Spinal cord (tissue), 10 donors: ENCODE measurements around the gene MISP3. TPM values are rescaled to one million over a fixed set of nuclear protein-coding genes. Genes with fewer than 3 reads are reported as not detected.
"Not testable (repeated sequence)": the region's sequence is repeated elsewhere in the genome, so short reads cannot be mapped to it uniquely, and the experiment has no call there.

Experiments
- DNase-seq, 6 donors: peaks; one replicate each; pipeline versions ENCODE4 v3.0.0 to v3.0.0-alpha.2; 2013 to 2015; ENCODE audit warnings: low spot score in 6 of 6, low read depth in 4 of 6
- H3K27ac ChIP-seq: one replicate; pipeline ENCODE4 v1.5.1; 2013; ENCODE audit warnings: low read depth, low read length, control low read depth
- H3K27me3 ChIP-seq: one replicate; pipeline ENCODE4 v1.6.1; 2013; ENCODE audit warnings: low read length; ENCODE audit not compliant: control insufficient read depth, insufficient read depth
- H3K36me3 ChIP-seq: one replicate; pipeline ENCODE4 v1.6.1; 2013; ENCODE audit warnings: low read length; ENCODE audit not compliant: control insufficient read depth, insufficient read depth
- H3K4me1 ChIP-seq: one replicate; pipeline ENCODE4 v1.6.1; 2013; ENCODE audit warnings: low read length; ENCODE audit not compliant: control insufficient read depth, insufficient read depth
- H3K4me3 ChIP-seq: one replicate; pipeline ENCODE4 v1.5.1; 2013; ENCODE audit warnings: low read depth, low read length, control low read depth
- H3K9me3 ChIP-seq: one replicate; pipeline ENCODE4 v1.6.1; 2013; ENCODE audit warnings: low read length; ENCODE audit not compliant: control insufficient read depth, insufficient read depth
- WGBS: methylation state at CpG from one replicate; pipeline ENCODE4 v1.1.5; 2013; ENCODE audit warnings: missing lambda C conversion rate; ENCODE audit not compliant: insufficient coverage; 5-methylcytosine and 5-hydroxymethylcytosine counted together
- long read RNA-seq, 4 donors: transcript quantifications; one replicate each; lab custom pipeline, GENCODE V29; 2026
- polyA plus RNA-seq, 2 donors: library from polyadenylated mRNA; unstranded; fragments of 120-200 nt; gene quantifications; one replicate each; pipeline ENCODE4 v1.2.1, GENCODE V29; 2013; ENCODE audit not compliant: insufficient read length in 2 of 2
- total RNA-seq, 2 donors: library from RNA; depleted of rRNA in 1 of 2; stranded (reverse); fragments of 120-200 nt in 1 of 2; fragments of >200 nt in 1 of 2; gene quantifications; one replicate each; pipeline versions ENCODE4 v1.2.3 to v1.2.4, GENCODE V29; 2013 to 2014
- donor health status: healthy.

The MISP3 gene
- total RNA-seq (1 to 10 TPM; 1.2 to 5.2 TPM), polyA plus RNA-seq (10 to 100 TPM; 10.9 to 12.4 TPM)
- long read RNA-seq, donor 1, transcript MISP3-202 (3 exons, 1,535 nt): major isoform, 10 of 20 reads
- long read RNA-seq, donor 1, transcript MISP3-204 (1 exons, 2,187 nt): minor isoform, 8 of 20 reads
- long read RNA-seq, donor 1, partial matches to known transcripts: 0 of 20 reads
- long read RNA-seq, donor 1, other reads (novel, unspliced or antisense): 0 of 20 reads
- long read RNA-seq, donor 2, transcript MISP3-202 (3 exons, 1,535 nt): major isoform, 5 of 28 reads
- long read RNA-seq, donor 2, partial matches to known transcripts: 19 of 28 reads
- long read RNA-seq, donor 2, other reads (novel, unspliced or antisense): 0 of 28 reads
- long read RNA-seq, donor 3, transcript MISP3-202 (3 exons, 1,535 nt): major isoform, 5 of 6 reads
- long read RNA-seq, donor 3, partial matches to known transcripts: 0 of 6 reads
- long read RNA-seq, donor 3, other reads (novel, unspliced or antisense): 0 of 6 reads
- long read RNA-seq, donor 4, transcript MISP3-204 (1 exons, 2,187 nt): major isoform, 7 of 10 reads
- long read RNA-seq, donor 4, partial matches to known transcripts: 0 of 10 reads
- long read RNA-seq, donor 4, other reads (novel, unspliced or antisense): 0 of 10 reads

DNA sequence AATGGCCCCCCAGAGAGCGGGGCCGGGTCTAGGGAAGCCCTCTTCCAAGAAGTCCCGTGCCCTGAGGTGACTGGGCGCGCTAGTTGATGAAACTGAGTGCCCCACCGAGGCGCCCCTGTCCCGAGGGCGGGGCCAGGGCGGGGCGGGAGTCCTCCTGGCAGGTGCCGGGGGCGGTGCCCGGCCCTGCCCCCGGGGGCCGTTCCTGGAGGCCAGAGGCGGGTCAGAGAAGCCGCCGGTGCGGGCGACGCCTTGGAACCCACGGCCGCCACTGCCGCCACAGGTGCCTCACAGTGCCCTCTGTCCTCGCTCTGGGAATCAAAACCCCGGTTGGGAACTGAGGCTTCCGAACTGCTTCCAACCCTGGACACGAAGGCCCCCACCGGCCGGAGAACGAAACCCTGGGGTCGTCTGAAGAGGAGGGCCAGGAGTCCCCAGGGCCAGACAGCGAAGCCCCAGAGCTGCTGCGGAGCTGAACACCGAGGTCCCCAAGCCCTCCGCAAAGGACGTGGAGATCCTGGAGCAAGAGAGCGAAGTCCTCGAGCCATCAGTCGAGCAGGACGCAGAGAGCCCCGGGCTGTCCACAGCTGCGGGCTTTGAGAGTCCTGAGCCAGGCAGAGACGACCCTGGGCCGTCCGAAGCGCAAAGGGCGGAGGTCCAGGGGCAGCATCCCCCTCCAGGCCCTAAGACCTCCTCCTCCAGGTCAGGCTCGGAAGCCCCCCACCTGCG lies at the start of gene MISP3:
Gene MISP3, plus strand, starts transcription at position 252 of the 726 bp plus-strand sequence. CDS start 524 bp downstream, outside the sequence.
- H3K4me1 ChIP-seq: peaks cover 39% of the 10 kb centered on the region
- peaks cover 4% of the 10 kb centered on the region for H3K36me3 ChIP-seq
- no peaks in the 10 kb centered on the region for H3K9me3 ChIP-seq
- 1% methylated on average over 51 of the region's 51 CpGs for WGBS
- H3K27me3 ChIP-seq: peaks cover 2% of the 10 kb centered on the region
- H3K27ac ChIP-seq: peak within 1 kb of the TSS; percentile 89
- peak within 1 kb of the TSS; percentile 70 for H3K4me3 ChIP-seq
- DNase-seq: peak in 2 of 6 donors; percentile 25 to 43

DNA sequence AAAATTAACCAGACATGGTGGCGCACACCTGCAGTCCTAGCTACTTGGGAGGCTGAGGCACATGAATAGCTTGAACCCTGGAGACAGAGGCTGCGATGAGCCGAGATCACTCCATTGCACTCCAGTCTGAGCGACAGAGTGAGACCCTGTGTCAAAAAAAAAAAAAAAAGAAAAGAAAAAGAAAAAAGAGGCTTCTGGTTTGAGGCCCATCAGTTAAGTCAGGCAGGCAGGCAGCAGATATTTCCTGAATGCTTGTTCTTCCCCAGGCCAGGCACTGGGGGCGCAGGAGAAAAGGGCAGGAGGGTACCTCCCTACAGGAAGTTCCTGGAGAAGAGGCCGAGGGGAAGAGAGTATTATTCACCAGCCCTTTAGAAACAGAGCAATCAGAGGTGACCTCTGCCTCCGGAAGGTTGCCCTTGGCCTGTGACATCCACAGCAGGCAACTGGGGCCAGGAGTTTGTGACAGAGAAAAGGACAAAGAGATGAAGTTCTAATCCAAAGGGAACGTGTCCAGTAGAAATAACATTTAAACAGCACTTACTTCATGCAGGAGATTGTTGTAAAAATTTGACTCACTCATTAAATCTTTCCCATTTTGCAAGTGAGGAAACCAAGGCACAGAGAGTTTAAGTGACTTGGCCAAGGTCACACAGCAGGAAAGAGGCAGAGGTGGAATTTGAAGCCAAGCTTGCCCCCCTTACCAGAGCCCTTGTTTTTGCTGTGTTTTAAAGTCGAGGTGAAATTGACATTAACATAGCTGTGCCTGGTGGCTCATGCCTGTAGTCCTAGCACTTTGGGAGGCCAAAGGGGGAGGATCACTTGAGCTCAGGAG lies 49.0 kb upstream of the MISP3 start:
- Histone ChIP-seq H3K4me1 (peaks cover 3% of the 10 kb centered on the region), H3K9me3 (no peaks in the 10 kb centered on the region), H3K4me3 (no peak overlapping the region), H3K27ac (no peak overlapping the region), H3K36me3 (no peaks in the 10 kb centered on the region), H3K27me3 (peaks cover 4% of the 10 kb centered on the region)
- DNase-seq: peak in 1 of 6 donors; percentile 25
- WGBS: 59% methylated on average over 6 of the region's 9 CpGs

DNA sequence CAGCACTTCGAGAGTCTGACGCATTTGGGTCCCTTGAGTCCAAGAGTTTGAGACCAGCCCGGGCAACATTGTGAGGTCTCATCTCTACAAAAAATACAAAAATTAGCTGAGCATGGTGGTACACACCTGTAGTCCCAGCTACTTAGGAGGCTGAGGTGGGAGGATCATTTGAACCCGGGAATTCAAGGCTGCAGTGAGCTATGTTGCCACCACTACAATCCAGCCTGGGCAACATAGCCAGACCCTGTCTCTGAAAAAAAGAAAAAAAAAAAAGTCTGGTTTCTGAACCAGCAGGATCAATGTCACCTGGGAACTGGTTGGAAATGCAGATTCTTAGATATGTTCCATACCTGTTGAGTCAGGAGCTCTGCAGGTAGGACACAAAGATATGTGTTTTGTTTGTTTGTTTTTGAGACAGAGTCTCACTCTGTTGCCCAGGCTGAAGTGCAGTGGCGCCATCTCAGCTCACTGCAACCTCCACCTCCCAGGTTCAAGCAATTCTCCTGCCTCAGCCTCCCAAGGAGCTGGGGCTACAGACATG lies 45.9 kb upstream of the MISP3 start:
- not testable (repeated sequence) for H3K4me3 ChIP-seq, H3K9me3 ChIP-seq, H3K27ac ChIP-seq, H3K4me1 ChIP-seq, DNase-seq, H3K36me3 ChIP-seq
- peaks cover 14% of the 10 kb centered on the region for H3K27me3 ChIP-seq
- WGBS: 83% methylated on average over 2 of the region's 5 CpGs

DNA sequence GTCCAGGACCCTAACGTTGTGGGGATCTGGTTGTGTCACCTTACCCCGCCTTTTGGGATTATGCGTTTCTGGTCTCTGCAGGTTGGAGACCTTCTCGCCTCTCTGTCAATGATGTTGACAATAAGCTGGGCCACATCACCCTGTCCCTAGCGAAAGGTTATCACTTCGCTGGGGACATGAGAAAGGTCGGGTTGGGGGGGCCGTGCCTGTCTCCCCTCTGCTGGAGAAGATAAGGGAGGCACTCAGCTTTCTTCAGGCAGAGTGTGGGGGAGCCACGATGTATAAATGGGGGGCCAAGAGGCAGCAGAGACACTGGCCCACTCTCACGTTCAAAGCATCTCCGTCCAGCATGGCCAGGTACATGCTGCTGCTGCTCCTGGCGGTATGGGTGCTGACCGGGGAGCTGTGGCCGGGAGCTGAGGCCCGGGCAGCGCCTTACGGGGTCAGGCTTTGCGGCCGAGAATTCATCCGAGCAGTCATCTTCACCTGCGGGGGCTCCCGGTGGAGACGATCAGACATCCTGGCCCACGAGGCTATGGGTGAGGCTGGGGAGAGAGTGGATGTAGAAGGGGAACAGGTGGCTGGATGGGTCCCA lies 44.6 kb upstream of the MISP3 start, which contains the start of gene RLN3:
Gene RLN3, plus strand, starts transcription at position 293 of the 595 bp plus-strand sequence. Its CDS starts 57 bp downstream, at position 350.
- Histone ChIP-seq H3K27ac (no peak within 1 kb of the TSS), H3K27me3 (peaks cover 14% of the 10 kb centered on the region), H3K36me3 (no peaks in the 10 kb centered on the region), H3K4me3 (no peak within 1 kb of the TSS), H3K9me3 (no peaks in the 10 kb centered on the region), H3K4me1 (peaks cover 20% of the 10 kb centered on the region)
- 67% methylated on average over 24 of the region's 24 CpGs for WGBS
- no peak for DNase-seq

DNA sequence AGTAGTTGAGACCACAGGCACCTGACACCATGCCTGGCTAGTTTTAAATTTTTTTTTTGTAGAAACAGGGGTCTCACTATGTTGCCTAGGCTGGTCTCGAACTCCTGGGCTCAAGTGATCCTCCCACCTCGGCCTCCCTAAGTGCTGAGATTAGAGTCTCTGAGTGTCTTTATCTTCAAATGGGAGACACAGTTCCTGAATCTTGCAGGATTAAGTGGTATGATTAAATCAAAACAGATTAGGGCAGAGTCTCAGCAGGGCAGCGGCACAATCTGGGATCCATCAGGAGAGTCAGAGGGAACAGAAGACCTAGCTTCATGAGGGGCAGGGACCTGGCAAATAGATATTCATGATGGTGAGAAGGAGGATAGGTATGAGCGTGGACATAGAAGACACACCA lies 43.7 kb upstream of the MISP3 start:
- no peak for DNase-seq
- WGBS: 86% methylated on average over 4 of the region's 4 CpGs
- no peaks in the 10 kb centered on the region for H3K9me3 ChIP-seq
- no peak overlapping the region for H3K27ac ChIP-seq
- H3K27me3 ChIP-seq: peaks cover 14% of the 10 kb centered on the region
- peaks cover 17% of the 10 kb centered on the region for H3K4me1 ChIP-seq
- no peaks in the 10 kb centered on the region for H3K36me3 ChIP-seq
- H3K4me3 ChIP-seq: no peak overlapping the region

DNA sequence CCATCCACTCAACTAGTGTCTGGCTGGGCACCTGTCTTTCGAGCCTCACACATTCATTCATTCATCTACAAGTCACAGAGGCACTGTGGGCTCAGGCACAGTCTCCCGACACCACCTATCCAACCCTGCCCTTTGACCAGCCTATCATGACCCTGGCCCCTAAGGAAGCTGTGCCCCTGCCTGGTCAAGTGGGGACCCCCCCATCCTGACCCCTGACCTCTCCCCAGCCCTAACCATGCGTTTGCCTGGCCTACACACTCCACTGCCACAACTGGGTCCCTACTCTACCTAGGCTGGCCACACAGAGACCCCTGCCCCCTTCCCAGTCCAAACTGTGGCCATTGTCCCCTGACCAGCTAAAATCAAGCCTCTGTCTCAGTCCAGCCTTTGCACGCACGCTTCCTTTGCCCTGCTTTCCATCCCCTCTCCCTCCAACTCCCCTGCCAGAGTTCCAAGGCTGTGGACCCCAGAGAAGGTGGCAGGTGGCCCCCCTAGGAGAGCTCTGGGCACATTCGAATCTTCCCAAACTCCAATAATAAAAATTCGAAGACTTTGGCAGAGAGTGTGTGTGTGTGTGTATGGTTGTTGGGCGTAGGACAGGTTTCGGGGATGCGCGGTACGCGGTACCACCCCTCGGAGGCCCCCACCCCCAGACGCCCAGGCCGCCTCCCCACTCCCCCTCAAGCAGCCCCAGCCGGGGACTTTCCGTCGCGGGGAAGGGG lies 41.4 kb upstream of the MISP3 start:
- Histone ChIP-seq H3K36me3 (no peaks in the 10 kb centered on the region), H3K4me3 (peak overlapping the region; percentile 55), H3K27me3 (peaks cover 14% of the 10 kb centered on the region), H3K27ac (no peak overlapping the region), H3K4me1 (peaks cover 17% of the 10 kb centered on the region), H3K9me3 (no peaks in the 10 kb centered on the region)
- WGBS: 36% methylated on average over 9 of the region's 20 CpGs
- no peak for DNase-seq

DNA sequence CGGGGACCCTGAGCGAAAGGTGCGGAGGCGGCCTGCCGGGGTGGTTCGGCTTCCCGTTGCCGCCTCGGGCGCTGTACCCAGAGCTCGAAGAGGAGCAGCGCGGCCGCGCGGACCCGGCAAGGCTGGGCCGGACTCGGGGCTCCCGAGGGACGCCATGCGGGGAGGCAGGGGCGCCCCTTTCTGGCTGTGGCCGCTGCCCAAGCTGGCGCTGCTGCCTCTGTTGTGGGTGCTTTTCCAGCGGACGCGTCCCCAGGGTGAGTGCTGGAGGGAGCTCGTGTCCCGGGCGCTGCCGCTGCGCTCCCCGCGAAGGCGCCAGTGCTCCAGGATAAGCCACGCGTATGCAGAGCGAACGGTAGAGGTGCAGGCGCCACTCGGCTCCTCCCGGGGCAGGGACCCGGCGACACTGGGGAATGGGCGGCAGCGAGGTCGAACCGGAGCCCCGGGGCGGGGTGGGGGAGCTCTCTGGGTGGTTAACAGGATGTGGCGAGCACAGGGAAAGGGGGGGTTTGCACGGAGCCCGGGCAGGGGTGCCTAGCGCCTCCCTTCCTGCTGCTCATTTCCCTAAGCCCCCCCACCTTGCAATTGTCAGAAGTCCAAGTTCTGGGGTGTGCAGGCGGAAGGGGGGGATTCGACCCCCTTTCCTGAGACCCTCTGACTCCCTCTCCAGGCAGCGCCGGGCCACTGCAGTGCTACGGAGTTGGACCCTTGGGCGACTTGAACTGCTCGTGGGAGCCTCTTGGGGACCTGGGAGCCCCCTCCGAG lies 40.7 kb upstream of the MISP3 start, which contains the start of gene IL27RA:
Gene IL27RA, plus strand, starts transcription at position 44 of the 762 bp plus-strand sequence. Its CDS starts 111 bp downstream, at position 155.
- Histone ChIP-seq H3K9me3 (no peaks in the 10 kb centered on the region), H3K36me3 (no peaks in the 10 kb centered on the region), H3K4me1 (peaks cover 17% of the 10 kb centered on the region), H3K27me3 (peaks cover 14% of the 10 kb centered on the region), H3K4me3 (peak within 1 kb of the TSS; percentile 55), H3K27ac (no peak within 1 kb of the TSS)
- WGBS: under 1% methylated on average over 53 of the region's 63 CpGs
- peak in 4 of 6 donors; percentile 20 to 84 (median 56) for DNase-seq

DNA sequence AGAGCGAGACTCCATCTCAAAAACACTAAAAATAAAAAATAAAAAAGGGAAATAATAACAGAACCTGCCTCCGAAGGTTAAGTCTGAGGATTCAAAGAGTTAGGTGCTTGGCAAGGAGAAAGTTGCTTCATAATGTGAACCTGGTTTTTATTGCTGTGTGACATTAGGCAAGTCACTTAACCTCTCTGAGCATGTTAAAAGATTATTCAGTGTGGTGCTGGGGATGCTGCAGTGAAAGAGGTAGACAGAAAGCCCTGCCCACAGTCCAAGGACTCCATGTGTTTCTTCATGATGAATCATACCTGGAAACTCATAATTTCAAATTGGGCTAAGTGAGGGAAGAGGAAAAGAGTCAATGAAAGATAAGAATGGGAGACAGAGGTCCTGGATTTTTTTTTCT lies 38.6 kb upstream of the MISP3 start:
- 100% methylated on average over 1 of the region's 2 CpGs for WGBS
- no peak overlapping the region for H3K27ac ChIP-seq
- peaks cover 10% of the 10 kb centered on the region for H3K27me3 ChIP-seq
- no peak overlapping the region for H3K4me3 ChIP-seq
- H3K9me3 ChIP-seq: no peaks in the 10 kb centered on the region
- H3K36me3 ChIP-seq: no peaks in the 10 kb centered on the region
- peaks cover 17% of the 10 kb centered on the region for H3K4me1 ChIP-seq
- no peak for DNase-seq
